AG09309 (cell line): ENCODE data around the gene KDM6A.

ENCODE experiments used
- DNase-seq: peaks from one replicate; pipeline ENCODE4 v3.0.0-alpha.2; 2010; ENCODE audit warnings: low read depth
- H3K4me3 ChIP-seq: 2 replicates; pipeline ENCODE4 v1.5.1; 2011; ENCODE audit warnings: mild to moderate bottlenecking, low read depth, low read length, moderate library complexity; ENCODE audit not compliant: control insufficient read depth
- CTCF ChIP-seq: IDR thresholded peaks from 2 replicates; pipeline ENCODE4 v1.5.1; 2011; ENCODE audit warnings: mild to moderate bottlenecking, low read depth, low read length, inconsistent platforms; ENCODE audit not compliant: insufficient read depth, control insufficient read depth; ENCODE audit errors: missing control alignments

KDM6A gene

GRCh38 chrX:45077748-45078424, 204.9 kb downstream of the KDM6A start:
- no peak for DNase-seq
- TF ChIP-seq CTCF, result no peak
- H3K4me3 ChIP-seq, result no peak overlapping the region

- TF ChIP-seq CTCF, result no peak
- no peak for DNase-seq
- no peak overlapping the region for H3K4me3 ChIP-seq
These were observed 210.3 kb downstream of the KDM6A start for GRCh38 chrX:45083314-45083713.

GRCh38 chrX:45110494-45110893, 237.5 kb downstream of the KDM6A start:
- TF ChIP-seq CTCF, result no peak
- no peak for DNase-seq
- no peak overlapping the region for H3K4me3 ChIP-seq

- TF ChIP-seq CTCF, result no peak
- H3K4me3 ChIP-seq, result no peak overlapping the region
- DNase-seq, result no peak
These were observed 253.2 kb downstream of the KDM6A start for GRCh38 chrX:45126158-45126557.

GRCh38 chrX:45128896-45129454, 256.0 kb downstream of the KDM6A start:
- no peak overlapping the region for H3K4me3 ChIP-seq
- no peak for DNase-seq
- TF ChIP-seq CTCF, result no peak

- no peak overlapping the region for H3K4me3 ChIP-seq
- no peak for TF ChIP-seq CTCF
- no peak for DNase-seq
These were observed 260.5 kb downstream of the KDM6A start for GRCh38 chrX:45133465-45133864.
